ENCODE data around the gene DENND2D.

Gene DENND2D

DNA sequence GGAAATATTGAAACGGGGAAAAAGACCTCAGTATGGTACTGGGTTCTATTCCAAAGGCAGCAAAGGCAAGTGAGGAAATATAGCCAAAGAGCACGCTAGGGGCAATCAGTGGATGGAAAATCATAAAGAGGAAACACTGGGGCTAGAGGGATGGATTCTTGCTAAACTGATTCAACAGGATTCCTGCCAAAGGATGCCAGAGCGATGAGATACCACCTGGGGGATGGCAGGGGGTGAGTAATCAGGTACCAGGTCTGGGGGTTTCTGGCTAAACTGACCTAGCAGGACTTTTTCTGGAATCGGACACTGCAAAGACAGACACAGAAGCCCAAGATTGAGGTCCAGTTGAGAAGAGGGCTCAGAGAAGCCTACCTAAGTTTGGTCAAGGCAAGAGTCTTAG, 33.8 kb upstream of the DENND2D start:
- Histone ChIP-seq H3K79me2 (no peaks in the 10 kb centered on the region), H3K9me3 (ENCODE audit: control insufficient read depth, low read length) (no peaks in the 10 kb centered on the region), H3K4me2 (ENCODE audit: low read length) (no peak overlapping the region), H2AFZ (no peak overlapping the region), H3K27ac (no peak overlapping the region), H3K27me3 (ENCODE audit: control insufficient read depth, insufficient read depth, low read length) (no peaks in the 10 kb centered on the region), H3K9ac (no peak overlapping the region), H3K36me3 (ENCODE audit: control insufficient read depth, insufficient read depth, low read length) (no peaks in the 10 kb centered on the region), H3K4me3 (ENCODE audit: low read depth, low read length) (no peak overlapping the region), H3K4me1 (peaks cover 31% of the 10 kb centered on the region)
- TF ChIP-seq, protein P1, sequence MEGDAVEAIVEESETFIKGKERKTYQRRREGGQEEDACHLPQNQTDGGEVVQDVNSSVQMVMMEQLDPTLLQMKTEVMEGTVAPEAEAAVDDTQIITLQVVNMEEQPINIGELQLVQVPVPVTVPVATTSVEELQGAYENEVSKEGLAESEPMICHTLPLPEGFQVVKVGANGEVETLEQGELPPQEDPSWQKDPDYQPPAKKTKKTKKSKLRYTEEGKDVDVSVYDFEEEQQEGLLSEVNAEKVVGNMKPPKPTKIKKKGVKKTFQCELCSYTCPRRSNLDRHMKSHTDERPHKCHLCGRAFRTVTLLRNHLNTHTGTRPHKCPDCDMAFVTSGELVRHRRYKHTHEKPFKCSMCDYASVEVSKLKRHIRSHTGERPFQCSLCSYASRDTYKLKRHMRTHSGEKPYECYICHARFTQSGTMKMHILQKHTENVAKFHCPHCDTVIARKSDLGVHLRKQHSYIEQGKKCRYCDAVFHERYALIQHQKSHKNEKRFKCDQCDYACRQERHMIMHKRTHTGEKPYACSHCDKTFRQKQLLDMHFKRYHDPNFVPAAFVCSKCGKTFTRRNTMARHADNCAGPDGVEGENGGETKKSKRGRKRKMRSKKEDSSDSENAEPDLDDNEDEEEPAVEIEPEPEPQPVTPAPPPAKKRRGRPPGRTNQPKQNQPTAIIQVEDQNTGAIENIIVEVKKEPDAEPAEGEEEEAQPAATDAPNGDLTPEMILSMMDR (IDR thresholded peaks at IDR 0.05): no peak

DNA sequence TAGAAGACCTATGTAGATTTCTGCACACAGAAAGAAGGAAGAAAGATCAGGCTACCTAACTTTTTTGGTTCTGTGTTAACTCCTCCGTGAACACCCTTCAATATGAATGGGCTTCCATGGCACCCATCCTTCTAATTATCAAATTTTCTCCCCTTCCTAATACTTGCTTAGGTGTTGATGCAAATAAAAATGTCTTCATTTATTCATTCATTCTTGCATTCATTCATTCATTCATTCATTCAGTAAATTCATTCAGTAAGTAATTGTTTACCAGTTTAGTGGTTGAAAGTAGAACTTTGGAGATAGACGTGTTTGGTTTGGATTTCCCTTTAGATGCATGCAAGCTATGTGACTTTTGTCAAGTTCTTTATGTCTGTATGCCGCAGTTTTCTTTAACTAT, 31.7 kb upstream of the DENND2D start:
- TF ChIP-seq, protein P1 (IDR thresholded peaks at IDR 0.05): no peak
- no peaks in the 10 kb centered on the region for H3K27me3 ChIP-seq (ENCODE audit: control insufficient read depth, insufficient read depth, low read length)

DNA sequence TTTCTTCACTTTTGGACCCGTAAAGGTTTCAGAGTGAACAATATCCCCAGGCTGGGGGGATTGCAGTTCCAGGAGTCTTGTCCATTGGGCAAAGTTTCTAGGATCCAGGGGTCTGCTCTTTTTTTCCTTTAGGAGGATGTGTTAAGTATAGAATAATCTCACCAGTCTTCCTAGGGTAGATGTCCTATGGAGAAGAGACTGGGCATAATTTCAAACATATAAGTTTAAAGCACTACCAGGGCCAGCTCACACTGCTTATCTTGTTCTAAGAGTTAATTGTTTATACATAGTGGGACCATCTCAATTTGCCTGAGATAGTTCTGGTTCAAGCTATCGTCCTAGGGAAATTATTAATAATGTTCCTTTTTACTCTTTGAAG, 28.3 kb upstream of the DENND2D start:
- Histone ChIP-seq H3K27me3 (ENCODE audit: control insufficient read depth, insufficient read depth, low read length) (no peaks in the 10 kb centered on the region), H3K9me3 (ENCODE audit: control insufficient read depth, low read length) (no peaks in the 10 kb centered on the region), H3K4me3 (ENCODE audit: low read depth, low read length) (no peak overlapping the region), H3K4me2 (ENCODE audit: low read length) (no peak overlapping the region), H3K9ac (no peak overlapping the region), H3K36me3 (ENCODE audit: control insufficient read depth, insufficient read depth, low read length) (no peaks in the 10 kb centered on the region), H3K4me1 (peaks cover 13% of the 10 kb centered on the region), H2AFZ (peak overlapping the region; percentile 68), H3K27ac (no peak overlapping the region), H3K79me2 (no peaks in the 10 kb centered on the region)
- TF ChIP-seq, protein P1 (IDR thresholded peaks at IDR 0.05): no peak

More for the DNA sequence above, 31.7 kb upstream of the DENND2D start:
- no peak overlapping the region for H3K4me2 ChIP-seq (ENCODE audit: low read length)
- H3K4me1 ChIP-seq: peaks cover 16% of the 10 kb centered on the region
- H3K27ac ChIP-seq: no peak overlapping the region
- H3K9ac ChIP-seq: no peak overlapping the region
- H3K79me2 ChIP-seq: no peaks in the 10 kb centered on the region
- no peaks in the 10 kb centered on the region for H3K9me3 ChIP-seq (ENCODE audit: control insufficient read depth, low read length)
- H3K36me3 ChIP-seq (ENCODE audit: control insufficient read depth, insufficient read depth, low read length): no peaks in the 10 kb centered on the region
- H3K4me3 ChIP-seq (ENCODE audit: low read depth, low read length): no peak overlapping the region
- H2AFZ ChIP-seq: no peak overlapping the region

DNA sequence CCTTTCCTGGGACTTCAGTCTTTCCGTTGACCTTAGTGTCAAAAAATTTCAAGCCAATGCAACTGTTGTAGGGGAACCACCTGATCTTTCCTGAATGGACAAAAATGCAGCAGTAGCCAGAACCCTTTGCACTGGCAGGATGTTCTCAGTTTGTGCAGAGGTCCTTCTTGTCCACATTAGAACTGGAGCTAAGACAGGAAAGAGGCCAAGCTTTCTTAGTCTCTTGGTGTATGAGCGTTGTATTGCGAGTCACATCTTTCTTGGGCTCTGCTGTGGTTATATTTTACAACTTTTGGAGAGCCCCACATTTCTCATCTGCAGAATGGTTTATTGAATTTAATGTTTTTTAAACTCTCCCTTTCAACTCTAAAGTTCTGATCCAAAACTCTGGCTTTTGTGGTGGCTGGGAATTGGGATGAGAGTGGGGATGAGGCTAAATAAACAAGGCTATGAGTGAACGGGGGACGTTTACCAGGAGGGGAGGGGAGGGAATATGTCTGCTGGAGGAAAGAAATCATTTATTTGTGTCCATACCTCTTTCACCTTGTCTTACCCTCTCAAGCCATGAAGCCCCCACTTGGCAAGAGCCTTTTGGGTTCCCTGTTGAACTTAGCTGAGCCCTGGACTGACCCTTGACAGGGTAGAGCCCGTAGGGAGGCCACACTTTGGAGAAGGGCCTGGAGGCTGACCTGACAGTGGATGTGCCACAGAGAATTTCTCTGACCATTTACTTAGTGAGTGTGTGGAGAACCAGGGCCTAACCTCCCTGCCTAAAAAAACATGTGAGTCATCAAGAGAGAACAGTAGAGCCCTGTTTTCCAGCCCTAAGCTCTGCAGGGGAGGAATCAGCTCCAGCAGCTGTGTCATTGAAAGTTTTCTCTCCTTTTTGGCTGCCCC, 27.7 kb upstream of the DENND2D start:
- Histone ChIP-seq H2AFZ (peak overlapping the region; percentile 68), H3K27ac (no peak overlapping the region), H3K4me1 (peaks cover 17% of the 10 kb centered on the region), H3K4me2 (ENCODE audit: low read length) (no peak overlapping the region), H3K9me3 (ENCODE audit: control insufficient read depth, low read length) (no peaks in the 10 kb centered on the region), H3K79me2 (no peaks in the 10 kb centered on the region), H3K27me3 (ENCODE audit: control insufficient read depth, insufficient read depth, low read length) (no peaks in the 10 kb centered on the region), H3K9ac (no peak overlapping the region), H3K4me3 (ENCODE audit: low read depth, low read length) (no peak overlapping the region), H3K36me3 (ENCODE audit: control insufficient read depth, insufficient read depth, low read length) (no peaks in the 10 kb centered on the region)
- TF ChIP-seq, protein P1 (IDR thresholded peaks at IDR 0.05): no peak

DNA sequence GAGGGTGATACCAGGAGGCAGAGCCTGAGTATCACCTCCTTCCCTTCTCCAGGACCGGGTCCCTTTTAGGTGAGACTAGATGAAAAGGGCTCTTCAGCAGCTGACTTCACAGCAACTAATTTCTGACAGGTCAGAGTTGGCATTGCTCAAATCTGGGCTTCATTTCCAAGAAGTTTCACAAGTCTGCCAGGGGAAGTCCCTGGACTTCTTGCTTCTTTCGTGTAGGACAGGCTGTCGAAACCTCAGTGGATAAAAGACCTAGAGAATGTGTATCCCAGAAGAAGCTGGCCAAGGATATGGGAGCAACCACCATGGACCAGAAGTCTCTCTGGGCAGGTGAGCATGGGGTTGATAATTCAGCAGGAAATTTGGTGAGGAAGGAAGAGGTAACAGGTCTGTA, 27.0 kb upstream of the DENND2D start, which contains the start of gene CHI3L2:
Gene CHI3L2 (plus strand): TSS at position 280 of the 400 bp plus-strand sequence. CDS start 17 bp downstream, at position 297.
- Histone ChIP-seq H3K9ac (no peak within 1 kb of the TSS), H3K27ac (no peak within 1 kb of the TSS)

More for the DNA sequence above, 27.0 kb upstream of the DENND2D start, which contains the start of gene CHI3L2:
- Histone ChIP-seq H3K4me3 (ENCODE audit: low read depth, low read length) (no peak within 1 kb of the TSS), H3K4me1 (peaks cover 23% of the 10 kb centered on the region), H3K27me3 (ENCODE audit: control insufficient read depth, insufficient read depth, low read length) (no peaks in the 10 kb centered on the region), H3K36me3 (ENCODE audit: control insufficient read depth, insufficient read depth, low read length) (no peaks in the 10 kb centered on the region), H2AFZ (peak within 1 kb of the TSS; percentile 68), H3K9me3 (ENCODE audit: control insufficient read depth, low read length) (no peaks in the 10 kb centered on the region), H3K4me2 (ENCODE audit: low read length) (no peak within 1 kb of the TSS), H3K79me2 (no peaks in the 10 kb centered on the region)
- TF ChIP-seq, protein P1 (IDR thresholded peaks at IDR 0.05): no peak

All from parathyroid adenoma (tissue), 2 donors.